ENCODE measurements around the gene PPP2R2C.

The PPP2R2C gene

GRCh38 chr4:6352031-6352692 is 120.3 kb downstream of the PPP2R2C start:
- no peak for TF ChIP-seq POLR2A (IDR thresholded peaks at IDR 0.05; ENCODE audit: extremely low read depth, insufficient read length)
- no peak for TF ChIP-seq MYC (IDR thresholded peaks at IDR 0.05; ENCODE audit: low read depth, low read length)
- TF ChIP-seq CTCF (IDR thresholded peaks at IDR 0.05; ENCODE audit: low read depth, low read length) = no peak
- TF ChIP-seq MAX (IDR thresholded peaks at IDR 0.05; ENCODE audit: low read depth, low read length) = no peak
- H3K4me3 ChIP-seq (ENCODE audit: low read depth, low read length) = no peak overlapping the region
- DNase-seq (ENCODE audit: low read depth) = no peak

GRCh38 chr4:6351246-6352000 is 121.0 kb downstream of the PPP2R2C start:
- no peak for DNase-seq (ENCODE audit: low read depth)
- no peak overlapping the region for H3K4me3 ChIP-seq (ENCODE audit: low read depth, low read length)
- TF ChIP-seq CTCF (IDR thresholded peaks at IDR 0.05; ENCODE audit: low read depth, low read length) (no peak), POLR2A (IDR thresholded peaks at IDR 0.05; ENCODE audit: extremely low read depth, insufficient read length) (no peak), MAX (IDR thresholded peaks at IDR 0.05; ENCODE audit: low read depth, low read length) (no peak), MYC (IDR thresholded peaks at IDR 0.05; ENCODE audit: low read depth, low read length) (no peak)

- no peak for TF ChIP-seq MAX (IDR thresholded peaks at IDR 0.05; ENCODE audit: low read depth, low read length)
- no peak for TF ChIP-seq CTCF (IDR thresholded peaks at IDR 0.05; ENCODE audit: low read depth, low read length)
- TF ChIP-seq POLR2A (IDR thresholded peaks at IDR 0.05; ENCODE audit: extremely low read depth, insufficient read length) = no peak
- no peak for TF ChIP-seq MYC (IDR thresholded peaks at IDR 0.05; ENCODE audit: low read depth, low read length)
- no peak overlapping the region for H3K4me3 ChIP-seq (ENCODE audit: low read depth, low read length)
- no peak for DNase-seq (ENCODE audit: low read depth)
Measured at GRCh38 chr4:6350646-6351045, 121.8 kb downstream of the PPP2R2C start.

GRCh38 chr4:6349896-6350603 is 122.4 kb downstream of the PPP2R2C start:
- H3K4me3 ChIP-seq (ENCODE audit: low read depth, low read length) = no peak overlapping the region
- DNase-seq (ENCODE audit: low read depth) = no peak
- TF ChIP-seq POLR2A (IDR thresholded peaks at IDR 0.05; ENCODE audit: extremely low read depth, insufficient read length) (no peak), MAX (IDR thresholded peaks at IDR 0.05; ENCODE audit: low read depth, low read length) (no peak)

GRCh38 chr4:6348408-6348807 is 124.0 kb downstream of the PPP2R2C start:
- TF ChIP-seq MYC (IDR thresholded peaks at IDR 0.05; ENCODE audit: low read depth, low read length) = no peak
- no peak for TF ChIP-seq CTCF (IDR thresholded peaks at IDR 0.05; ENCODE audit: low read depth, low read length)
- no peak for TF ChIP-seq POLR2A (IDR thresholded peaks at IDR 0.05; ENCODE audit: extremely low read depth, insufficient read length)
- no peak for TF ChIP-seq MAX (IDR thresholded peaks at IDR 0.05; ENCODE audit: low read depth, low read length)
- H3K4me3 ChIP-seq (ENCODE audit: low read depth, low read length) = no peak overlapping the region
- no peak for DNase-seq (ENCODE audit: low read depth)

Data from NB4 (cell line).